ENCODE measurements around the gene GGA1. TPM values are rescaled to one million over a fixed set of nuclear protein-coding genes. Genes with fewer than 3 reads are reported as not detected.

The GGA1 gene
- total RNA-seq, 1 experiment from 2014 or later, result 34.1 TPM

GRCh38 chr22:37626556-37627075, 18.0 kb downstream of the GGA1 start:
- Histone ChIP-seq H3K4me1 (peaks cover 15% of the 10 kb centered on the region; the same call in 1 of the 2 replicates), H3K9me3 (replicated peaks) (no peaks in the 10 kb centered on the region), H3K36me3 (0 out of 2 replicates have a peak, but pooled peaks cover 4% of the 10 kb centered on the region), H3K4me3 (no peak overlapping the region), H3K27ac (no peak overlapping the region), H3K27me3 (no peaks in the 10 kb centered on the region)
- DNase-seq, result no peak

- H3K36me3 ChIP-seq, result 0 out of 2 replicates have a peak, but pooled peaks cover 4% of the 10 kb centered on the region
- H3K4me3 ChIP-seq, result no peak overlapping the region
- H3K27ac ChIP-seq, result no peak overlapping the region
- no peaks in the 10 kb centered on the region for H3K27me3 ChIP-seq
- no peaks in the 10 kb centered on the region for H3K9me3 ChIP-seq (replicated peaks)
- DNase-seq, result no peak
- peaks cover 15% of the 10 kb centered on the region; the same call in 1 of the 2 replicates for H3K4me1 ChIP-seq
Observed at GRCh38 chr22:37627121-37627520, 18.5 kb downstream of the GGA1 start.

- no peaks in the 10 kb centered on the region for H3K9me3 ChIP-seq (replicated peaks)
- H3K36me3 ChIP-seq, result 0 out of 2 replicates have a peak, but pooled peaks cover 4% of the 10 kb centered on the region
- H3K4me3 ChIP-seq, result no peak overlapping the region
- no peak overlapping the region for H3K27ac ChIP-seq
- H3K27me3 ChIP-seq, result no peaks in the 10 kb centered on the region
- peaks cover 16% of the 10 kb centered on the region for H3K4me1 ChIP-seq
- no peak for DNase-seq
Observed at GRCh38 chr22:37627545-37627944, 18.9 kb downstream of the GGA1 start.

GRCh38 chr22:37628830-37629229, 20.2 kb downstream of the GGA1 start:
- H3K27ac ChIP-seq, result no peak overlapping the region
- H3K4me1 ChIP-seq, result peaks cover 26% of the 10 kb centered on the region
- no peak for DNase-seq
- H3K36me3 ChIP-seq, result 0 out of 2 replicates have a peak, but pooled peaks cover 2% of the 10 kb centered on the region
- H3K4me3 ChIP-seq, result no peak overlapping the region
- no peaks in the 10 kb centered on the region for H3K9me3 ChIP-seq (replicated peaks)
- no peaks in the 10 kb centered on the region for H3K27me3 ChIP-seq

- H3K4me1 ChIP-seq, result peaks cover 29% of the 10 kb centered on the region
Observed at GRCh38 chr22:37629928-37630327, 21.3 kb downstream of the GGA1 start.

GRCh38 chr22:37630839-37631435, 22.3 kb downstream of the GGA1 start:
- no peak for DNase-seq
- no peak overlapping the region for H3K4me3 ChIP-seq
- no peaks in the 10 kb centered on the region for H3K27me3 ChIP-seq
- H3K4me1 ChIP-seq, result peaks cover 33% of the 10 kb centered on the region
- H3K9me3 ChIP-seq (replicated peaks), result no peaks in the 10 kb centered on the region
- H3K36me3 ChIP-seq, result no peaks in the 10 kb centered on the region
- no peak overlapping the region for H3K27ac ChIP-seq

More at GRCh38 chr22:37629928-37630327, 21.3 kb downstream of the GGA1 start:
- no peaks in the 10 kb centered on the region for H3K27me3 ChIP-seq
- no peak overlapping the region for H3K27ac ChIP-seq
- H3K9me3 ChIP-seq (replicated peaks), result no peaks in the 10 kb centered on the region
- H3K36me3 ChIP-seq, result no peaks in the 10 kb centered on the region
- no peak for DNase-seq
- H3K4me3 ChIP-seq, result no peak overlapping the region

GRCh38 chr22:37631448-37632173, 23.0 kb downstream of the GGA1 start:
- no peaks in the 10 kb centered on the region for H3K36me3 ChIP-seq
- no peak overlapping the region for H3K4me3 ChIP-seq
- peaks cover 38% of the 10 kb centered on the region for H3K4me1 ChIP-seq
- H3K27ac ChIP-seq, result no peak overlapping the region
- H3K27me3 ChIP-seq, result no peaks in the 10 kb centered on the region
- H3K9me3 ChIP-seq (replicated peaks), result no peaks in the 10 kb centered on the region
- no peak for DNase-seq

- Histone ChIP-seq H3K36me3 (no peaks in the 10 kb centered on the region), H3K4me1 (peaks cover 42% of the 10 kb centered on the region), H3K4me3 (no peak overlapping the region), H3K27ac (peak overlapping the region; percentile 67), H3K9me3 (replicated peaks) (no peaks in the 10 kb centered on the region), H3K27me3 (no peaks in the 10 kb centered on the region)
- DNase-seq, result no peak
Observed at GRCh38 chr22:37632174-37633088, 23.8 kb downstream of the GGA1 start.

- Histone ChIP-seq H3K4me1 (peaks cover 42% of the 10 kb centered on the region), H3K4me3 (peak overlapping the region; percentile 26), H3K27ac (peak overlapping the region; percentile 67), H3K27me3 (no peaks in the 10 kb centered on the region), H3K9me3 (replicated peaks) (no peaks in the 10 kb centered on the region), H3K36me3 (no peaks in the 10 kb centered on the region)
- DNase-seq, result peak; percentile 22 to 34
Observed at GRCh38 chr22:37633089-37633624, 24.5 kb downstream of the GGA1 start.

GRCh38 chr22:37633625-37634416, 25.2 kb downstream of the GGA1 start:
- H3K9me3 ChIP-seq (replicated peaks), result no peaks in the 10 kb centered on the region
- H3K4me3 ChIP-seq, result peak overlapping the region; percentile 26
- H3K27ac ChIP-seq, result peak overlapping the region; percentile 67
- peak; percentile 93 to 94 for DNase-seq
- no peaks in the 10 kb centered on the region for H3K36me3 ChIP-seq
- no peaks in the 10 kb centered on the region for H3K27me3 ChIP-seq
- peaks cover 47% of the 10 kb centered on the region for H3K4me1 ChIP-seq

- peak overlapping the region; percentile 67 for H3K27ac ChIP-seq
- H3K4me1 ChIP-seq, result peaks cover 50% of the 10 kb centered on the region
- H3K27me3 ChIP-seq, result no peaks in the 10 kb centered on the region
- H3K9me3 ChIP-seq (replicated peaks), result no peaks in the 10 kb centered on the region
- DNase-seq, result peak in 1 of 2 experiments; percentile 21
- peak overlapping the region; percentile 26 for H3K4me3 ChIP-seq
- H3K36me3 ChIP-seq, result no peaks in the 10 kb centered on the region
Observed at GRCh38 chr22:37634417-37634924, 25.8 kb downstream of the GGA1 start.

GRCh38 chr22:37635157-37635556, 26.5 kb downstream of the GGA1 start:
- Histone ChIP-seq H3K4me3 (no peak overlapping the region), H3K9me3 (replicated peaks) (no peaks in the 10 kb centered on the region), H3K27ac (peak overlapping the region; percentile 67; the same call in 1 of the 2 replicates), H3K4me1 (peaks cover 50% of the 10 kb centered on the region), H3K27me3 (no peaks in the 10 kb centered on the region), H3K36me3 (no peaks in the 10 kb centered on the region)
- no peak for DNase-seq

GRCh38 chr22:37636186-37636948, 27.7 kb downstream of the GGA1 start:
- Histone ChIP-seq H3K9me3 (replicated peaks) (no peaks in the 10 kb centered on the region), H3K27ac (peak overlapping the region; percentile 41), H3K36me3 (no peaks in the 10 kb centered on the region), H3K4me3 (no peak overlapping the region), H3K4me1 (peaks cover 56% of the 10 kb centered on the region), H3K27me3 (no peaks in the 10 kb centered on the region)
- DNase-seq, result peak; percentile 78 to 81

Measured in SJCRH30 (cell line).